ENCODE results near the gene RRM1.

DNA sequence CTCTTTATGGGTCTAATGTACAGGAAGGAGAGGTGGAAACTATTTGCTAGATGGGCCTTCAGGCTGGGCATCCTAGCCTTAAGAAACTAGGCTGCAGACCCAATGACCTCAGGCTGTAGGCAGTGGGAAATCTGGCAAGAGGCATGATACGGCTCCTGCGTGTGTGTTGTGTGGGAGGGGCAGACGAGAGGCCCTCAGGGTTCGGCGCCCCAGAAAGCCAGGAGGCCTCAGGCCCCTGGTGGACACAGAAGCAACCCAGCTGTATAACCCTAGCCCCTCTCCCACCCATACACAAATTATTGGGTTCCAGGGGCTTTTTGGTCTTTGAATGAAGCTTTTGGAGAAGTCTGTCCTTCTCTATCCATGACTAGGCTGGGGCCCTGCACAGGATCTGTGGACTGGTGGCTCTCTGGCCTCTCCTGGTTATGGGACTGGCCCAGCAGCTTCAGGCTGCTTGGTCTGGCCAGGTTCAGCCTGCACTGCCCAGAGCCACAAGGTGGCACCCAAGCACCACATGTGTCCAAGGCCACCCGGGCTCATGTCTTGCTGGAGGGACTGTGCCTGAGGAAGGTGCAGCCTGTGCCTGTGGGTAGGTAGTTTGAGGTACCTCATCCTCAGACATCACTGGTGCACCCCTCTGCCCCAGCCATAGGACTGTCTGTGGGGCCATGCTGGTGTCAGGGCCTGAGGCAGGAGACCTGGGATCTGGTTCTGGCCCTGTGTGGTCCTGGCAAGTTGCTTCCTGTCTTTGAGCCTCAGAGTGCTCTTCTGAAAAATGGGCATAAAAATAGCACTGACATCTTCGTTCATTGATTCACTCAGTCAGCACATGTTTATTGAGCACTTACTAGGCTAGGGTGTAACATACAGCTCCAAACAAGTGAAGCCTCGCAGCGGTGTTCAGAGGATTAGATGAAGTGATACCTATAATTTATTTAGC is 87.5 kb downstream of the RRM1 start:
- TF ChIP-seq POLR2A (IDR thresholded peaks at IDR 0.05) (no peak), POLR2AphosphoS5 (IDR thresholded peaks at IDR 0.05; ENCODE audit: insufficient read depth in 1 of 2, low read depth in 1 of 2) (no peak)
- TF ChIP-seq, protein P1, sequence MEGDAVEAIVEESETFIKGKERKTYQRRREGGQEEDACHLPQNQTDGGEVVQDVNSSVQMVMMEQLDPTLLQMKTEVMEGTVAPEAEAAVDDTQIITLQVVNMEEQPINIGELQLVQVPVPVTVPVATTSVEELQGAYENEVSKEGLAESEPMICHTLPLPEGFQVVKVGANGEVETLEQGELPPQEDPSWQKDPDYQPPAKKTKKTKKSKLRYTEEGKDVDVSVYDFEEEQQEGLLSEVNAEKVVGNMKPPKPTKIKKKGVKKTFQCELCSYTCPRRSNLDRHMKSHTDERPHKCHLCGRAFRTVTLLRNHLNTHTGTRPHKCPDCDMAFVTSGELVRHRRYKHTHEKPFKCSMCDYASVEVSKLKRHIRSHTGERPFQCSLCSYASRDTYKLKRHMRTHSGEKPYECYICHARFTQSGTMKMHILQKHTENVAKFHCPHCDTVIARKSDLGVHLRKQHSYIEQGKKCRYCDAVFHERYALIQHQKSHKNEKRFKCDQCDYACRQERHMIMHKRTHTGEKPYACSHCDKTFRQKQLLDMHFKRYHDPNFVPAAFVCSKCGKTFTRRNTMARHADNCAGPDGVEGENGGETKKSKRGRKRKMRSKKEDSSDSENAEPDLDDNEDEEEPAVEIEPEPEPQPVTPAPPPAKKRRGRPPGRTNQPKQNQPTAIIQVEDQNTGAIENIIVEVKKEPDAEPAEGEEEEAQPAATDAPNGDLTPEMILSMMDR (IDR thresholded peaks at IDR 0.05) = peak in 2 of 3 experiments; percentile 24 to 31
